GM21529 (cell line): ENCODE results near the gene ACO2.
"Not testable (repeated sequence)": the region's sequence is repeated elsewhere in the genome, so short reads cannot be mapped to it uniquely, and the experiment has no call there.

Experiments used
- ATAC-seq: cut with Tn5 transposase; IDR thresholded peaks from one replicate; pipeline ENCODE4 v1.9.1; 2021; ENCODE audit not compliant: unreplicated experiment

ACO2 gene

GRCh38 chr22:41538583-41538982 is 69.7 kb downstream of the ACO2 start:
- ATAC-seq = no peak

DNA sequence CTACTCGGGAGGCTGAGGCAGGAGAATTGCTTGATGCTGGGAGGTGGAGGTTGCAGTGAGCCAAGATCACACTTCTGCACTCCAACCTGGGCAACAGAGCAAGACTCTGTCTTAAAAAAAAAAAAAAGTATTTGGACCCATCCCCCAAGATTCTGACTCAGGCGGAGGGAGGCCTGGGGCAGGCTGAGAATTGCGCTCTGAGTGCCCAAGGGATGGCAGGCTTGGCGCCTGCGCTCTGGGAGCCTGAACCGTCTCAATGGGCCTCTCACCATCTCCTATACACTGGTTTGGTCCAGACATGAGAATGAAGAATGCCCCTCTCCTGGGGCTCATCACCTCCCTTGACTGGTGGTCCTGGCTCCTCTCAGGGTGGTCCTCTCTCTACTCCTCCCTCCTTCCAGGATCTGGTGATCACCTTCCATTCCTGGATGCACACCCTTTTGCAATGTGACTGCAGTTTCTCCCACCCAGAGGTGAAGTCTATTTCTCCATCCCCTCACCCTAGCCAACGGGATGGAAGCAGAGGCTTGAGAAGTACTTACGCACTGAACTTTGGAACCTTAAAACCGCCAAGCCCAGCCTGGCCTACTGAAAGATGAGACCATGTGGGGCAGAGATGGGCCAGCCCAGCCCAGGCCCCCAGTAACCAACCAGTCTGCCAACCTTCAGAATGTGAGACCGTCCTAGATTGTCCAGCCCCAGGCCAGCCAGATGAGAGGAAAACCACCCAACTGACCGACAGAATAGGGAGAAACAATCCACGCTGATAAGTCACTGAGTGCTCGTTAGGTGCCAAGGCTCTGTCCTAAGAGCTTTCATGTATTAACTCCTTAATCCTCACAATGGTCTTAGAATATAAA is 70.5 kb downstream of the ACO2 start:
- no peak for ATAC-seq

DNA sequence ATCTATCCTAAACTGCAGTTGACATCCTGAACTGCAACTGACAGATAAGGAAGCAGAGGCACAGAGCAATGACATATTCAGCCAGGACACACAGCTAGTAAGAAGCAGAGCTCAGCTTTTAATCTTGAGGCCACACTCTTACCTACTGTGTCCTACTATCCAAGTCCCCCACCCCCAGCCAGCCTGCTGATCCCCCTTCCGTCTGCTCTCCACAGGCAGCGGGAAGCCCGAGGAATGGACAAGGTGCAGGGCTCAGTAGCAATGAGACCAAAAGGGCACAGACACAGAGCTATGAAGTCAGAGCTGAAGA is 71.0 kb downstream of the ACO2 start:
- ATAC-seq = no peak

DNA sequence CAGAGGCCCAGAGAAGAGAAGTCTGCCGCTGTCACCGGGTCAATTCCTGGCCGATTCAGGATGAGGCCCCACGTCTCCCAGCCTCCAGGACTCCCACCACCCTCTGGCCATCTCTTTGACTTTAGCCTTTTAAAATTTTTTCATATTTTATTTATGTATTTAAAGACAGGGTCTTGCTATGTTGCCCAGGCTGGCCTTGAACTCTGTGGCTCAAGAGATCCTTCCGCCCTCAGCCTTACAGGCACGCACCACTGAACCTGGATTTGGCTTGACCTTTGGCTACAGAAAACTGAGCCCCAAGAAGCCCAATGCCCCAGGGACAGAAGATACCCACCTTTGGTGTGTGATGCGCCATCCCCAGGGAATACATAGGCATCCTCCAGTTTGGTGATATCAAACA is 71.4 kb downstream of the ACO2 start:
- no peak for ATAC-seq

DNA sequence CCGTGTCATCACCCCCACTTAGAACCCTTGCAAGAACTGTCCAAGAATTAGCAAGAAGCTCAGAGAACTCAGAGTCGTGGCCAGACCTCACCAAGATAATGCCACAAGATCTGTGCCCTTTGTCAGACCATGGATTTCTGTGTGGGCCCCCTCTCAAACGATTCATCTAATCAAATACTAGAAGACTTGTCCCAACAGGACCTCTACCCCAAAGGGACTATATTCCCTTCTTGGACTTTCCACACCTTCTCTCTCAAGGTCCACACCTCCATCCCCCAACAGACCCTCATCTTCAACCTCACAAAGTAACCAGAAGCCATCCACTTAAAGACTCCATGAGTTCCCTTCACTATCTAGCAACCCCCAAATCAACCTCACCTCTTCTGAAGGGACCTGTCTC is 72.6 kb downstream of the ACO2 start:
- ATAC-seq = no peak

DNA sequence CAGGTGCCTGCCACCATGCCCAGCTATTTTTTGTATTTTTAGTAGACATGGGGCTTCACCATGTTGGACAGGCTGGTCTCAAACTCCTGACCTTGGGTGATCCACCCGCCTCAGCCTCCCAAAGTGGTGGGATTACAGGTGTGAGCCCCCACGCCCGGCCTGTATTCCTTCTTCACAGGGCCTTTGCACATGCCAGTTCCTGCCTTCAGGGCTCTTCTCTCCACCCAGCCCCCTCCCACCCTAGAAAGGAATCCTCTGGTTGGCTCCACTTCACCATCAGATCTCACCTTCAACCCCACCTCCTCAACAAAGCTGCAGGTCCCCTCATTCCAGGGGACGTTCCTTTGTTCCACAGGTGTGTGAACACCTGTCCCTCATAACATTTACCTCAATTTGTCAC is 73.3 kb downstream of the ACO2 start:
- no peak for ATAC-seq

- ATAC-seq = peak; percentile 90
Measured at GRCh38 chr22:41543854-41544670, 75.1 kb downstream of the ACO2 start, which contains the start of gene POLR3H. TSS of gene POLR3H (minus strand) at chr22:41544470. CDS start at chr22:41544101, 369 bp downstream.

- ATAC-seq = no peak
Measured at GRCh38 chr22:41544671-41545476, 76.0 kb downstream of the ACO2 start.

DNA sequence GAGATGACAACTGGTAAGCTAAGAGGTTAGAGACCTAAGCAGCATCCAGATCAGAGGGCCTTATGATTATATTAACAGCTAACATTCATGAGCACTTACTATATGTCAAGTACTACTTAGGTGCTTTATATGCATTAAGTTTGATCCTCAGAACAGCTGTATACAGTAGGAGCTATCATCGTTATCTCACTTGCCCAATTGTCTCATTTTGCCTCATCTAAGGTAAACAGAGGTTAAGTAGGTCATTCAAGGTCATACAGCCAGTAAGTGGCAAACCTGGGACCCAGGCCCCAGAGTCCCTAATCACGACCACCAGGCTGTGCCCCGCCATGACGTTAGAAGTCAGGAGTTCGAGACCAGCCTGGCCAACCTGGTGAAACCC is 79.9 kb downstream of the ACO2 start:
- ATAC-seq = no peak

- no peak for ATAC-seq
Measured at GRCh38 chr22:41550952-41551491, 82.1 kb downstream of the ACO2 start.

- ATAC-seq = no peak
Measured at GRCh38 chr22:41551877-41552582, 83.1 kb downstream of the ACO2 start.

- ATAC-seq = no peak
Measured at GRCh38 chr22:41555325-41555982, 86.5 kb downstream of the ACO2 start.

DNA sequence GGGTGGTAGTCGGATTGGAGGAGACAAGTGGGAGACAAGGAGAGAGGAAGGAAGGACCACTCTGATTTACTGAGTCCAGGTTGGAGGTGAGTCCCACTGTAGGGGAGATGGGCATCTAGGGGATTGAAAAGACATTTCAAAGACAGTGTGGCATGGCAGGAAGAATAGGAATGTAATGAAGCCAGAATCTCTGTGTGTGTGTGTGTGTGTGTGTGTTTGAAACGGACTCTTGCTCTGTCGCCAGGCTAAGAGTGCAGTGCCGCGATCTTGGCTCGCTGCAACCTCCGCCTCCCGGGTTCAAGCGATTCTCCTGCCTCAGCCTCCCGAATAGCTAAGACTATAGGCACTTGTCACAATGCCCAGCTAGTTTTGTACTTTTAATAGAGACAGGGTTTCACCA is 87.6 kb downstream of the ACO2 start:
- ATAC-seq = no peak

- no peak for ATAC-seq
Measured at GRCh38 chr22:41557401-41558240, 88.7 kb downstream of the ACO2 start.

DNA sequence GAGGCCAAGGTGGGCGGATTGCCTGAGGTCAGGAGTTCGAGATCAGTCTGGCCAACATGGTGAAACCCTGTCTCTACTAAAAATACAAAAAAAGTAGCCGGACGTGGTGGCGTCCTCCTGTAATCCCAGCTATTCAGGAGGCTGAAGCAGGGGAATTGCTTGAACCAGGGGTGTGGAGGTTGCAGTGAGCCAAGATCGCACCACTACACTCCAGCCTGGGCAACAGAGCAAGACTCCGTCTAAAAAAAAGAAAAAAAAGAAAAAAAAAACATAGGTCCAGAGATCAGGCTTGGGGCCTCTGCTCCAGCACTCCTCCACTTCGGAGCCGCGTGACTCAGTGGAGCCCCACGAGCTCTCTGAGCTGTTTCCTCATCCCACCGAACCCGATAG is 89.3 kb downstream of the ACO2 start:
- not testable (repeated sequence) for ATAC-seq

DNA sequence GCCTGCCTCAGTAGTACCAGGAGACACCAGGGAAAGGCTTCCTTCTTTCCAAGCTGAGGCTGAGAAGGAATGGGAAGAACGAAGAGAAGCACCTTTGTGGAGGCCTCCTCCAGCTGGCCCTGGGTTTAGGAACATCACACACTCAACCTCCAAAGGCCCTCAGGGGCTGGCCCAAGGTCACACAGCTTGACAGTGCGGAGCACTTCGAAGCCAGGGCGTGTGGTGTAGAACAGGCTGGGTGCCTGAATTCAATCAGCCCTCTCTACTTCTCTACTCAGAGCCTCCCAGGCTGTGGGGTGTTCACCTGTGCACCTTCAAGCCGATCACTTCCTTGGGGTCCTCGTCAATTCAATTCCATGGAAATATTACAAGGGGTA is 91.2 kb downstream of the ACO2 start:
- no peak for ATAC-seq

DNA sequence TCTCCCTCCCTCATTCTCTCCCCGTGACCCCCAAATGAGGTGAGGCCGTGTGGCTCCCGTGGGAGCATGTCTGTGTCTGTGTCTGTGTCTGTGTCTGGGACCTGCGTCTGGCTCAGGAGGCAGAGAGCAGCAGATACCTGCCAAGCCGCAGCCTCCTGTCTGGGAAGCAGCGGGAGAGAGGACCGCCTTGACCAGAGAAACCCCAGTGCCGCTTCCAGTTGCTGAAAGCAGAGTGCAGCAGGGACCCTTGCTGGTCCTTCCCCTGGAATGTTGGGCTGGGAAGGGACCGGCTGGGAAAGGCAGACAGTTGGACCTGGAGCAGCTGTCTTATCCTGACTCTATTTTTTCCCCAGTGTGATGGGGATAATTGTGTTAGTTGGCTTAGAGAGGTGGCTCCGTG is 92.4 kb downstream of the ACO2 start:
- ATAC-seq = no peak

GRCh38 chr22:41561788-41562187 is 92.9 kb downstream of the ACO2 start:
- no peak for ATAC-seq

DNA sequence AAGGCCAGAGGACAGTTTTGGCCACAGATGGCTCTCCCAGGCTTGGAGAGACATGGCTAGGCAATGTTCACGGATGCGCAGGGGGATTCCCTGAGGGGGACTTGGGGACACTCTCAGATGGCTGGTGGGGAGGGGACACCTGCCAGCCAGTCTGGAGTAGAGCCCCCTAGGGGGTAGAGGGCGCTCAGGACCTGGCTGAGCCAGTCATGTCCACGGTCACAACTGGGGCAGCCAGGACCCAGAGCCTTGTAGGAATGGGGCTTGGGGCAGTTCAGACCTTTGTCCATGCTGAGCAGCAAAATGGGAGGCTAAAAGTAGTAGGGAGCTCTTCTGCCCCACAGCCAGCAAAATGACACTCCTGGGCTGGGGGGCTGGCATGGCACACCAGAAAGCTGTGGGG is 93.5 kb downstream of the ACO2 start:
- ATAC-seq = no peak
